Measurements from ENCODE around the gene PEX10.
"Not testable (repeated sequence)": the region's sequence is repeated elsewhere in the genome, so short reads cannot be mapped to it uniquely, and the experiment has no call there.

Gene PEX10

DNA sequence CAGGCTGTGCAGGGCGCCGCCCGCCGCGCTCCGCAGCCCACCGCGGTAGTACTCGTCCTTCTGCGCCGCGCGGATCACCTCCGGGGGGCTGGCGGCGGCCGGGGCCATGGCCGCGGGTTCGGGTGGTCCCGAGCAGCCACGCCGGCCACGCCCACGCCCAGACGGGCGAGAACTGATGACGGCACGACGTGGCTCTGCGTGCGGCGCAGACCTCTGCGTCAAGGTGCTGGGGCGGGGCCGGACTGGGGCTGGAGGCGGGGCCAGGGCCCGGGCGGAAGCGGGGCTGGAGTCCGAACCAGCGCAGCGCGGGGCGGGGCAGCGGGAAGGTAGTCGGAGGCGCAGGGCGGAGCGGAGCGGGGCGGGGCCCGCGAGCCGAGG lies at the start of gene PEX10:
PEX10 (minus strand) TSS at position 170 of the 378 bp plus-strand sequence; CDS start at position 108, 62 bp downstream.
- peak; percentile 97 for DNase-seq (ENCODE audit: low spot score)

DNA sequence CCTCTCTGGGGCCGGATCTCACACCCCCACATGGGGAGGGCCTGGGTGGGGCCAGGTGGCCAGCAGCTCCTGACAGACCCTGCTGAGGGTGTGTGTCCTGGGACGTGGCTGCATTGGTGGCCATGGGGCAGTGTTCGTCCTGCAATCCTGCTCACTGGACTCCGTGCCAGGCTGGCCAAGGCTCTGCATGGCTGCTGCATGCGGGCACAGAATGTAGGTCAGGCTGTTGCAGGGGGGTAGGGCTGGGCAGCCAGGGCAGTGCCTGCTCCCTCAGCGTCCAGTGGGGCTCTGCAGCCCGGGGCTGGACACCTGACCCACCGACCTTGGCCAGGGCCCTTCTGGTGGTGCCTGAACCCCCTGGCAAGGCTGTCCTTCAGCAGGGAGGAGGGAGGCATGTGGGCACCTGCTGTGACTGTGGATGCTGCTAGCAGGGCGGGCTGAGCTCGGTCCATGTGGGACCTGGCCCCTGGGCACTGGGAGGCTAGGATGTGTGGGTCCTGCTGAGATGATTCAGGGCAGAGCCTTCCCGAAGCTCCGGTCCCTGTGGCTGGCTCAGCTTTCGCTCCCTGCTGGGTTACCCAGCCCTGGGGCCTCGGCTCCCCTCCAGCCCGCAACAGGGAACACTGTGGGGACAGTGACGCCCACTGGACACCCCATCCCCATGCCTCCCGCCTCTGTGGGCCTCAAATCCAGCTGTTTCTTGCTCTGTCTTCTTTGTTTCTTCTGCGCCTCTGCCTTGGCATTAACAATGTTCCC lies 48.8 kb upstream of the PEX10 start:
- no peak for DNase-seq (ENCODE audit: low spot score)

DNA sequence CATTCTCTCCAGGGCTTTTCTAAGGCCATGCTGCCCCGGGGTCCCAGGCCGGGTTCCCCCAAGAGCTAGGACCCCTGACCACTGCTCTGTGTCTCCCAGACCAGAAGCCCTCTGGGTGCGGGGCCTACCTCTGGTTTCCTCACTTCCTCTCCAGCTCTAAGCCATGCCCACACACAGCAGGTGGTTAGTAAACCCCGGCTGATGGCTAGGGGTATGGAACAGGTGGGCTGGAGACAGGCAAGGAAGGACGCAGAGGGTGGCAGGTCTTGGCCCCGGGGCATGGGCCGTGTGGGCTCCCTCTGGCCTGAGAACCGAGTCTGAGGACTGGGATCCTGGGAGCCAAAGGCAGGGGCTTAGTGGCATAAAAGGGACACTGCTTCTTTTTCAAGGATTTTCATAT lies 47.8 kb upstream of the PEX10 start:
- DNase-seq (ENCODE audit: low spot score) = no peak

GRCh38 chr1:2459757-2460156 lies 47.4 kb upstream of the PEX10 start:
- DNase-seq (ENCODE audit: low spot score) = peak; percentile 83

- not testable (repeated sequence) for DNase-seq (ENCODE audit: low spot score)
These were observed 46.9 kb upstream of the PEX10 start for GRCh38 chr1:2459102-2459753.

- DNase-seq (ENCODE audit: low spot score) = no peak
These were observed 46.3 kb upstream of the PEX10 start for GRCh38 chr1:2458687-2459086.

DNA sequence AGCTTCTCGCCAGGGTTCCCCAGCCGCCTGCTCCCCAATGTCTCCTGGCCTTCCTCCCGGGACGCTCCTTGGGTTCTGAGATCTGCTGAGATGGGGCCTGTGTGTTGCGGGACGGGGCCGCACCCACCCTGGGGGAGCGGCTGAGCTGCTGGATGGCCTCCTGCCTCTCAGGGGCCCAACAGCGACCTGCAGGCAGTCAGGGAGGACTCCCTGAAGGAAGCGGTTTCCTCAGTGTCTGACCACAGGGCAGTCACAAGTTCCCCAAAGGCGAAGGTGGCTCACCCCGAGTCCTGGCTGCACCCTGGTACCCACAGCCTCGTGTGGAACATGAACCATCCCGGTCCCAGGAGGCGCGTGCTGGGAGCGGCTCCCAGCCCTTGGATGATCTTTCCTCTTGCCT lies 45.1 kb upstream of the PEX10 start:
- no peak for DNase-seq (ENCODE audit: low spot score)

GRCh38 chr1:2455757-2456156 lies 43.4 kb upstream of the PEX10 start:
- DNase-seq (ENCODE audit: low spot score) = no peak

DNA sequence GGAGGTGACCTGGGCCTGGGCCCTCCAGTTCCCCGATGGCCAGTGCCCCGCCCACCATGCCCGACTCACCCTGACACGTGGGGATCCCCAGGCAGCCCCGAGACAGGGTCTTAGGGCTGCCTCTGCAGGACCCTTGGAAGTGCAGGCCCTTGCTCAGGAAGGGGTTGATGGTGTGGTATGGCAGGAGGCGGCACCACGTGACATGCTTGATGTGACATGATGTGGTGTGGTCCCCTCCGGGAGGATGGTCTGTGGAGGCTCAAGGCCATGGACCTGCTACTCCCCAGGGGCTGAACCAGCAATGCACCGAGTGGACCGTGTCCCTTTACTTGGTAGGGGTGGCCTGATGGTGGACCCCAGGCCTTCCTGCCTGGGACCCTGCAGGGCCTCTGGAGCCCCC lies 41.9 kb upstream of the PEX10 start:
- DNase-seq (ENCODE audit: low spot score) = no peak

DNA sequence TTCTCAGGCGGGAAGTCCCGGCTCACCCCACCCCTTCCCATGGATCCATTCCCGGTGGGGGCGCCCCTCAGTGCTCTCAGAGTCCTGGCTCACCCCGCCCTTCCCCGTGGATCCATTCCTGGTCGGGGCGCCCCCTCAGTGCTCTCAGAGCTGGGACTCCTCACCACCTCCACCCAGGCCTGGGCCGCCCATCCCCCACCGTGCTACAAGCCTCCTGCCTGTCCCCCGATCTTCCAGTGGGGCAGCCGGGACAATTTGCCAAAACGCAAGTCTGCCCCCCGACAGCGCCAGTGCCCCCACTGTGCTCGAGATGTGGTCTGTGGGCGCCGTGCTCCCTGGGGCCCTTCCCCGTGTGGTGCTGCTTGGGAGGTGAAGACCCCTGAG lies 40.6 kb upstream of the PEX10 start:
- no peak for DNase-seq (ENCODE audit: low spot score)

DNA sequence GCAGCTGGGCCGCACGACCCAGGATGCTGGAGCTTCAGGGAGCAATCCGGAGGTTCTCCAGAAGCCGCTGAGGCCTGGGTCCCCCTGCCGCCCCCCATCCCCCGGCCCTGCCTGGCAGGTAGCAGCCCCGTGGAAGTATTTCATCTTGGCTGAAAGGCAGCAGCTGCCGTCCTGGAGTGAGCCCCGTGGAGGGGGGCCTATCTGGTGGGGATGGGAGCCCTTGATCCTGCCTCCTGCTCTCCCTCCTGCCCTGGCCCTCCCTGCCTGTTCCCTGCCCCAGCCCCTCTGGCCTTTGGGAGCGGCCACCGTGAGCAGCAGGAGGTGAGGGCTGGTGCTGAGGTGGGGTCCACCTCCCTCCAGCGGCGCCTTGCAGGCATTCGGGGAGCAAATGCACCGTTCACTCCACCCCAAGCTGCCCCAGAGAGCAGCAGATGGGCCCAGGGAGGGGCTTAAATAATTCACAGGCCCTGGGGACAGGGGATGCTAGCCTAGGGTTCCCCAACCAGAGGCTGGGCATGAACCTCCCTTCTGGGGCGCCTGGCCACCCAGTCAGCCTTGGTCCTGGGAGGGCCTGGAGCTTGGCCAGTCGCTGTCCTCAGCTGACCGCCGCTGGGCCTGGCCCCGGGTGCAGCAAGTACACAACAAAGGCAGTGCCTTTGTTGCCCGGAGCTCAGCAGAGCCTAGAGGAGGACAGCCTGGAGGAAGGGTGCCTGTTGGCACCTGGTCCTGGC lies 40.0 kb upstream of the PEX10 start:
- DNase-seq (ENCODE audit: low spot score) = peak; percentile 71

- peak; percentile 99 for DNase-seq (ENCODE audit: low spot score)
These were observed 39.4 kb upstream of the PEX10 start for GRCh38 chr1:2451741-2452140.

DNA sequence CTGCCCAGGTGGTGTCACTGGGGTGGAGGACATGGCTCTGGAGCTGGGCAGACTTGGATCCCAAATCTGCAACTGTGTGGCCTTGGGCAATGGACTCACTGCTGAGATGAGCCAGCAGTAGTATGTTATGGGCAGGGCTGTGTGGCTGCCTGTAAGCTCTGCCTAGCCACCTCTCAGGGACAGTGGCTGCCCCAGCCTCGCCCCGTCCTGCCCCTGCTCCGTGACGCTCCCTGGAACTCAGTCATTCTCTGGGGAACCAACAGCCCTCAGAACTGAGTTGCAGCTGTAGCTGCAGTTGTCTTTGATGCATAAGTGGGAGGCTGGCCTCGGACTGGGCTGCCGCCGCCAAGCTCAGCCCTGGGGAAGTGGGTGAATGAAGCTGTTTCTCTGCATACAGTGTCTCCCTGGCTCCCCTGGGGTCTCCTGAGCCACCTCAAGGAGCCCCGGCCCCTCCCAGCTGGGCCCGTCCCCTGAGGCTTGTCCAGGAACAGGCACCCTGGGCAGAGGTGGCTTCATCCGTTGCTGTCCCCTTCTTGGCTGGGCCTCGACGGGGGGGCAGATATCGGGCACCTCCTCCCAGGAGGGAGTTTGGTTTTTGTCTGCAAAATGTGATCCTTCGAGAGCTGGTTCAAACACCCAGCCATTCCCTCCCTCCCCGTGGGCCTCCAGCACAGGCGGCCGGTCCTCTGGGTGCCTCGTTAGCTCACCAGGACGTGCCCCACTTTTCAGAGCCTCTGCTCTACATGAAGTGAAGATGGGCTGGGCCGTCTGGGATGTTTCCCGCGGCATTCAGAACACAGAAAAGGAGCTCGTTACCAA lies 37.5 kb upstream of the PEX10 start:
- no peak for DNase-seq (ENCODE audit: low spot score)

DNA sequence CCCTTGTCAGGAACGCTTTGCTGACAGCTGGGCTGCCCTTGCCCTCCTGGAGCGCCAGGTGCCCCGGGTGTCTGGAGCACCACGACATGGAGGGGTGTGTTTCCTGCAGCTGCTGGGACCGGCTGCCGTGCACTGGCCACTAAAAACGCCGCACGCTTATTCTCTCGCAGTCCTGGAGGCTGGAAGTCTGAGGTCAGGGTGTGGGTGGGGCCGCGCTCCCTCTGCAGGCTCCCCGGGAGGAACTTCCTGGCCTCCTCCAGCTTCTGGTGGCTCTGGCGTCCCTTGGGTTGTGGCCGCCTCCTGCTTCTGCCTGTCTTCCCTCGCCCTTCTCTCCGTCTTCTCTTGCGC lies 35.7 kb upstream of the PEX10 start:
- no peak for DNase-seq (ENCODE audit: low spot score)

- no peak for DNase-seq (ENCODE audit: low spot score)
These were observed 35.1 kb upstream of the PEX10 start for GRCh38 chr1:2447276-2448097.

- DNase-seq (ENCODE audit: low spot score) = no peak
These were observed 34.5 kb upstream of the PEX10 start for GRCh38 chr1:2446861-2447260.

DNA sequence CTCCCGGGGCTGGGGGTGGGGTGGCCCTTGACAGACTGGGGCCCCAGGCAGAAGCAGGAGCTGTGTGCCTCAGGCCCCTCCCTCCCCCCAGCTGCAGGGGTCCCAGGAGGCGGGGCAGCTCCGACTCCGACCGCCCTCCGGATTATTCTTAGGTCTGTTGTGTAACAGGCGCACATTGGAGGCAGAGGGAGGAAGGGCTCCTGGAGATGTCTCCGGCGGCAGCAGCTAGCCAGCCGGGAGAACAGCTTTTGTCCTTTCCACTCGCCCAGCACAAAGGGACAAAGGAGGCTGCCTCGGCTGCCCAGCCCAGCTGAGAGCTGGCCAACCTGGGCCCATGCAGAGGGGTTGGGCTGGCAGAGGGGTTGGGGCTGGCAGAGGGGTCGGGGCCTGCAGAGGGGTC lies 34.0 kb upstream of the PEX10 start:
- no peak for DNase-seq (ENCODE audit: low spot score)

- no peak for DNase-seq (ENCODE audit: low spot score)
These were observed 33.5 kb upstream of the PEX10 start for GRCh38 chr1:2445823-2446215.

DNA sequence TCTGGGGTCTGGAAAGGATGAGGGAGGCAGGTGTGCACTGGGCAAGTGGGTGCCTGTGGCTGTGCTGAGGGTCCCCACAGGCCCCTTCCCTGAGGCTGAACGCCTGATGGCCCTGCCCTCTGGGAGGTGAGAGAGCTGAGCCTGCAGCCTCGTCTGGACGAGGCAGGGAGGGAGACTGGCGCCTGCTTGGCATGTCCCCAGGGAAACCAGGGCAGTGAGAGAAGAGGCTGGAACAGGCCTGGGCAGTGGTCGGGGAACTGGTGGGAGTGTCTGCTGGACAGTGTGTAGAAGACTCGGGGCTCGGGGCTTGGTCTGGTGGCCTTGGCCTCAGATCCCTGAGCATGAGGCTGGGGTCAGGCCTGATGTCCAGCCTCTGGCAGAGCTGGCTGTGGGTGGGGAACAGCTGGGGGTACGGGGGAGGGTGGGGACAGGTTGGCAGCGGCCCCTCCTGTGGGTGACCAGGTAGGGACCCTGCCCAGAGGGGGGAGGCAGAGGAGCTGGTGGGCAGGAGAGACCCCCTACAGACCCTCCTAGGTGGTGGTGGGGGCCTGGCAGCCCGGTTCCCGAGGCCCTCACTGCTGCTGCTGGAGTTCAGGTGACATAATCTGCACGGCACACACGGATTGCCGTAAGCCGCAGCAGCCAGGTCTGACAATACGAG lies 32.9 kb upstream of the PEX10 start:
- DNase-seq (ENCODE audit: low spot score) = no peak

GRCh38 chr1:2444138-2444591 lies 31.8 kb upstream of the PEX10 start:
- no peak for DNase-seq (ENCODE audit: low spot score)
